CD1c-positive myeloid dendritic cell (primary cell): ENCODE measurements around the gene MRC2.

Experiments used
- DNase-seq: peaks from one replicate; pipeline ENCODE4 v3.0.0-alpha.2; 2016; ENCODE audit errors: extremely low spot score

Gene MRC2

GRCh38 chr17:62663304-62663703 lies 35.8 kb downstream of the MRC2 start:
- DNase-seq: no peak

GRCh38 chr17:62664336-62665120 lies 37.1 kb downstream of the MRC2 start:
- no peak for DNase-seq

DNA sequence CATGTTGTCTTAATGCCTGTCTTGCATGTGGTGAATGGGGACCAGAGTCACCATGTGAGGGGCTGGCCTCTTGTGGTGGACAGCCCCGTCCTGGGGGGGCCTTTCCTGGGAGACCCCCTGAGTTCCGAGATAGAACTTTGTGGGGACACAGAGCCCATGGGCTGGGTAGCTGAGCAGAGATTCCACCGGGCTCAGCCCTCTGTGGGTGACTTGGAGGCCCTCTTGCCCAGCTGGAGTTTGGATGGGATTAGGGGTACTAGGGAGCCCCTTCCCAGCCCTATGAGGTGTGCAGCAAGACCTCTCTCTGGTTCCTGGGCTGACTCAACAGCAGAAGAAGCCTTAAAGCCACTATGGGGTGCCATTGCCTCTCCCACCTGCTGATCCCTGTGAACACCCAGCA lies 38.1 kb downstream of the MRC2 start:
- DNase-seq: no peak

GRCh38 chr17:62666061-62666800 lies 38.8 kb downstream of the MRC2 start:
- no peak for DNase-seq

- DNase-seq: no peak
Observed at GRCh38 chr17:62666801-62667591, 39.5 kb downstream of the MRC2 start.

DNA sequence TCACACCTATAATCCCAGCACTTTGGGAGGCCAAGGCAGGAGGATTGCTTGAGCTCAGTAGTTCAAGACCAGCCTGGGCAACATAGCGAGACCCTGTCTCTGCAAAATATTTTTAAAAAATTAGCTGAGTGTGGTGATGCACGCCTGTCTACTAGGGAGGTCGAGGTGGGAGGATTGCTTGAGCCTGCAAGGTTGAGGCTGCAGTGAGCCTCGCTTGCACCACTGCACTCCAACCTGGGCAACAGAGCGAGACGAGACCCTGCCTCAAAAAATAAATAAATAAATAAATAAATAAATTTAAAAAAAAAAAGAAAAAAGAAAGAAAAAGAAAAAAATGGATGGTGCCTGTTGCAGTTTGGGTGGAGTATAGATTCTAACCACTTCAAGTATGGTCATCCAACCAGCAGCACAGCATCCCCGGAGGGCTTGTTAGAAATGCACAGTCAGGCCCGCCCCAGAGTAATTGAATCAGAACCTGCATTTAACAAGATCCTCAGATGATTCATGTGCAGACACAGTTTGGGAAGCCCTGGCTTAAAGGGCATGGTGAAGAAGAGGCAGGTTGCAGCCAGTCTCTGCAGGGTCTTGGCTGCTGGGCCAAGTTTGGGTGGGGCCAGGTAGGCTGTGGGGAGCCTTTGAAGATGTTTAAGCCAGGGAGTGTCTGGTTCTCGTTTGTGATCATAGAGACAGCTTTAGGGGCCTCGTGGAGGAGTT lies 40.8 kb downstream of the MRC2 start:
- no peak for DNase-seq

DNA sequence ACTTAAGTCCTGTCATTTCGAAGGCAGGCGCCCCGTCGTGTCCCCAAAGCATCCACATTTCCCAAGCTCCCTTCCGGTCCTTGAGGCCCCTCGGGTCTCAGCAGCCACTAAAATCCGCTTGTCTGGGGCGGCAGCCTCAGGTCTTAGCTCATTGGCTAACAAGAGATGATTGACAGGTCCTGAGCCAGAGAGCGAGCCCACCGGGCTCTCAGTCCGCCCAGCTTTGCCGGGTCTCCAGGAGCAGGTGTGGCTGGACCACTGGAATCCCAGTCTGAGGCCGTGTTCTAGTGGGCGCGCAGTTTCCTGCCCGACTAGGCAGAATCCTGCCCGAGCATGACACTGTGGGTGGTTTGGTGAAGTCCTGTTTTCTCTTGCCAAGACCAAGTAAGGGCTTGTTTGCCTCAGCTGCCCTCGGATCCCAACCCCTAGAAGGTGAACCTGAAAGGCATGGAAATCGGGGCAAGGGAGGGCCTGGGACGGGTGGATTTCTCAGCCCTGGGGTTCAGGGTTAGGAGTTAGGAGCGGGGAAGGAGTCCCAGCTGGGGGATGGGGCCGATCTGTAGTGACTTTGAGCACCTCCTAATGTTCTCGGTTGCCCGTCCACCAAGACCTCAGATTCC lies 42.8 kb downstream of the MRC2 start:
- DNase-seq: no peak

DNA sequence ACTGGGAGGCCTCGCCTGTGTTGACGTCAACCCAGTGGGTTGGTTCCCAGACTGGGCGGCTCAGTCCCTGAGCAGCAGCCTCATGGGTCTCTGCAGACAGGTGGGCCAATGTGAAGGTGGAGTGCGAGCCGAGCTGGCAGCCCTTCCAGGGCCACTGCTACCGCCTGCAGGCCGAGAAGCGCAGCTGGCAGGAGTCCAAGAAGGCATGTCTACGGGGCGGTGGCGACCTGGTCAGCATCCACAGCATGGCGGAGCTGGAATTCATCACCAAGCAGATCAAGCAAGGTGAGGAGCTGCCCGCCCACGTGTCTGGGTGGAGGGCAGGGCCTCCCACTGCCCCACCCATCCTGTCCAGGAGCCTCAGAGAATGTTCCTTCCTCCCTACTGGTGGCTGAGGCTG lies 44.1 kb downstream of the MRC2 start:
- no peak for DNase-seq

DNA sequence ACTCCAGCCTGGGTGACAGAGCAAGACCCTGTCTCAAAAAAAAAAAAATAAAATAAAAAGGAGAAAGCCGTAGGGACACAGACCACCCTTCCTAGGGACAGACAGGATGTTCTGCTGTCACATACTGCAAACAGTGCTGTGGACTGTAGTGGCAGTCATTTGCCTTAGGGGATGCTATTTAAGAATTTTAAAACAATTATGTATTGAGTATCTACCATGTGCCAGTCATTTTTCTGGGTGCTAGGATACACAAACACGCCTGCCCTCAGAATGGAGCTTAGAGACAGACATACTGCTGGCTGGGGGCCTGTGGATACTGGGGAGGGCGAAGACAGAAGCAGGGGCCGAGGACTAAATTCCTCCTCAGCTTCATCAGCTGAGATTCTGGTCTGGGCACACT lies 45.5 kb downstream of the MRC2 start:
- DNase-seq: no peak

DNA sequence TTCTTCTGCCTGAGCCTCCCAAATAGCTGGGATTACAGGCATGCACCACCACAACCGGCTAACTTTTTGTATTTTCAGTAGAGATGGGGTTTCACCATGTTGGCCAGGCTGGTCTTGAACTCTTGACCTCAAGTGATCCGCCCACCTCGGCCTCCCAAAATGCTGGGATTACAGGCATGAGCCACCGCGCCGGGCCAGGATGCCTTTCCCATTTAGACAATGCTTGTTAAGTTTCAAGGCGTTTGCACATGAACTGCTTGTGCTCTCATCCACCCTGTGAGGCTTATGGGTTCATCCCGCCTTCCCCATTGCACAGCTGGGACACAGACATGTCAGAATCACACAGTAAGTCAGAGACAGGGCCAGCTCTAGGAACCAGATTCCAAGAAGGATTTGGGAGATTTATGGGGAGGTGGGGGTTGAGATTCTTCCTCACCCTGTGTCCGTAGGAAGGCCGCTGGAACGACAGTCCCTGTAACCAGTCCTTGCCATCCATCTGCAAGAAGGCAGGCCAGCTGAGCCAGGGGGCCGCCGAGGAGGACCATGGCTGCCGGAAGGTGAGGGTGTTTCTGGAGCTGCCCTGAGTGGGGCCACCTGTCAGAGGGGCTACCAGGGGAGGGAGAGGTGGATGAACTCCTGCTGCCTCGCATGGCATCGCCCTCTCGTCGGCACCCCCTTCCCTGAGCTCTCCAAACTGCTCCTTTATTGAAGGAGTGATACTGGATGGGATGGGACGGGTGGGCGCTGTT lies 46.3 kb downstream of the MRC2 start:
- no peak for DNase-seq

DNA sequence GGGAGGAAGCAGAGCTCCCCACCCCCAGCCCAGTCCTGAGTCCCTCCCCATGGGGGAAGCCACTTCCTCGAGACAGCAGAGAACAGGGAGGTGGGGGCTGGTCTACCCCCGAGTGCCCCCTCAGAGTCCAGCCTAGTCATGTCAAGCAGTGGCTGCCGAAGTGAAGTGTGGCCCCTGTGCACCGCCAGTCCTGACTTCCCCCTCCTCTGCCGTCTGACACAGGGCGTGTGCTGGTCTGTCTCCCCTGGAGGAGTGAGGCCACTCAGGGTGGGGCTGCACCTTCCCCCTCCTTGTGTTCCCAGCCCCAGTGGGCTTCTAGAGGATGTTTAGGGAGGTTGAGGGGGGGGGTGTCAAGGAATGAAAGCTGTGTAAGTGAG lies 46.9 kb downstream of the MRC2 start:
- no peak for DNase-seq

- DNase-seq: no peak
Observed at GRCh38 chr17:62674841-62675240, 47.4 kb downstream of the MRC2 start.

DNA sequence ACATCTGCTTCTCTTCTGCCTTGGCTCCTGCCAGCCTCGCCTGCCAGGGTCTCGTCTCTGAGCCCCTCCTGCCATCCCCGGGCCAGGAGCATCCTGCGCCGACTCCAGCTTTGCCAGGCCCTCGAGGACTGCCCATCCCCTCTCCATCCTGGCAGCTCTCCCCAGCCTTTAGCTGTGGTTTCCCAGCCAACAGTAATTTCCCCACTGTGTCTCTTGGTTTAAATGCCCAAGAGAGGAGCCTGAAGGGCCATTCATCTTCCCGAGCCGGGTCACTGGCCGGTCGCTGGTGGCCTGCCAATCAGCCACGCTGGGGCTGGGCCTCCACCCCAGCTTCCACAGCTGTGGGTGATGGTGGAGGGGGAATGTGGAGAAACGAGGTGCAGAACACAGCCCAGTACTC lies 47.8 kb downstream of the MRC2 start:
- no peak for DNase-seq

DNA sequence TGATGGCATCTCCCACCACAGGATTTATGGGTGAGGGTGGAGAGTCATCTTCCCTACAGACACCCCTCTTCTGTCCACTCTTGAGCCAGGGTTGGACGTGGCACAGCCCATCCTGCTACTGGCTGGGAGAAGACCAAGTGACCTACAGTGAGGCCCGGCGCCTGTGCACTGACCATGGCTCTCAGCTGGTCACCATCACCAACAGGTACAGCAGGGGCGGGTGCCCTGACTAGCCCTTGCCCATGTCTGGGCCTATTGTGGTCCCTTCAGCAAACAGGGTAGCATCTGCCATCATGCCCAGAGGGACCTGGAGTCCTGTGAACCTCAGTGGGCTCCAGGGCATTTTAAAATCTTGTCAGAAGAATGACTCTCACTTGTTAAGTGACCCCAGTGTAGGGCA lies 48.2 kb downstream of the MRC2 start:
- DNase-seq: no peak

DNA sequence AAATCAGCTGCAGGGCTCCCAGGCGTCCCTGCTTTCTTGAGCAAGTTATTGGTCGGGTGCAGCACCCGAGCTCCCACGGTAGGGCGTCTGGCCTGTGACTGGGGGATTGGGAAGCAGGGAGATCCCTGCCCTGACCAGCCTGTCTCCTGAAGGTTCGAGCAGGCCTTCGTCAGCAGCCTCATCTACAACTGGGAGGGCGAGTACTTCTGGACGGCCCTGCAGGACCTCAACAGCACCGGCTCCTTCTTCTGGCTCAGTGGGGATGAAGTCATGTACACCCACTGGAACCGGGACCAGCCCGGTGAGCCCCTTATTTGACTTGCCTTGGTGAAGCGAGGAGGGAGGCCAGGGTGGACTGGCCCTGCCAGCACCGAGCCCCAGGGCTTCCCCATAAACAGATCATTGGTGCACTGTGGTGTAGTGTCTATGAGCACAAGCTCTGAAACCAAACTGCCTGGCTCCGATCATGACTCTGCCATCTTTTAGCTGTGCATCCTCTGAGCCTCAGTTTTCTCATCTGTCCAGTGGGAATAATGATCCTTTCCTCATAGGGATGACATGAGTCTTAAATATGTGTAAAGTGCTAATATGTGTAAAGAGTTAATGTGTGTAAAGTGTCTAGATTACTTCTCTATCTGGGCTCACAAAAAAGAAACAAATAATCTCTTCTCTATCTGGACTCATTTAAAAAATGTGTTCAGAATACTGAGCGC lies 48.9 kb downstream of the MRC2 start:
- DNase-seq: no peak

- no peak for DNase-seq
Observed at GRCh38 chr17:62676952-62677596, 49.6 kb downstream of the MRC2 start.

- DNase-seq: no peak
Observed at GRCh38 chr17:62678214-62678919, 50.9 kb downstream of the MRC2 start.

- DNase-seq: no peak
Observed at GRCh38 chr17:62679866-62680377, 52.5 kb downstream of the MRC2 start.

GRCh38 chr17:62680541-62681052 lies 53.1 kb downstream of the MRC2 start:
- no peak for DNase-seq
